Astrocyte (in vitro differentiated cells and primary cell): ENCODE measurements around the gene CEP19.
"Not testable (repeated sequence)": the region's sequence is repeated elsewhere in the genome, so short reads cannot be mapped to it uniquely, and the experiment has no call there.

Experiments used
- EZH2 ChIP-seq: IDR thresholded peaks from 2 replicates; pipeline ENCODE4 v1.6.1; 2012; ENCODE audit warnings: mild to moderate bottlenecking, low read length, inconsistent platforms; ENCODE audit not compliant: insufficient read depth
- TF ChIP-seq, protein P1 (sequence below): IDR thresholded peaks from 2 replicates; pipeline ENCODE4 v1.5.1; 2011; ENCODE audit warnings: low read depth, mild to moderate bottlenecking, inconsistent platforms, low read length, moderate library complexity; ENCODE audit not compliant: insufficient read depth

- TF ChIP-seq, protein P1, sequence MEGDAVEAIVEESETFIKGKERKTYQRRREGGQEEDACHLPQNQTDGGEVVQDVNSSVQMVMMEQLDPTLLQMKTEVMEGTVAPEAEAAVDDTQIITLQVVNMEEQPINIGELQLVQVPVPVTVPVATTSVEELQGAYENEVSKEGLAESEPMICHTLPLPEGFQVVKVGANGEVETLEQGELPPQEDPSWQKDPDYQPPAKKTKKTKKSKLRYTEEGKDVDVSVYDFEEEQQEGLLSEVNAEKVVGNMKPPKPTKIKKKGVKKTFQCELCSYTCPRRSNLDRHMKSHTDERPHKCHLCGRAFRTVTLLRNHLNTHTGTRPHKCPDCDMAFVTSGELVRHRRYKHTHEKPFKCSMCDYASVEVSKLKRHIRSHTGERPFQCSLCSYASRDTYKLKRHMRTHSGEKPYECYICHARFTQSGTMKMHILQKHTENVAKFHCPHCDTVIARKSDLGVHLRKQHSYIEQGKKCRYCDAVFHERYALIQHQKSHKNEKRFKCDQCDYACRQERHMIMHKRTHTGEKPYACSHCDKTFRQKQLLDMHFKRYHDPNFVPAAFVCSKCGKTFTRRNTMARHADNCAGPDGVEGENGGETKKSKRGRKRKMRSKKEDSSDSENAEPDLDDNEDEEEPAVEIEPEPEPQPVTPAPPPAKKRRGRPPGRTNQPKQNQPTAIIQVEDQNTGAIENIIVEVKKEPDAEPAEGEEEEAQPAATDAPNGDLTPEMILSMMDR = not testable (repeated sequence)
- not testable (repeated sequence) for TF ChIP-seq EZH2
Measured at GRCh38 chr3:196743569-196743968, 31.5 kb upstream of the CEP19 start.
